G401 (cell line): ENCODE measurements around the gene PDZD2. TPM values are rescaled to one million over a fixed set of nuclear protein-coding genes. Genes with fewer than 3 reads are reported as not detected.
"Not testable (repeated sequence)": the region's sequence is repeated elsewhere in the genome, so short reads cannot be mapped to it uniquely, and the experiment has no call there.

ENCODE experiments used
- DNase-seq: peaks from one replicate; pipeline ENCODE4 v3.0.0-alpha.2; 2015; ENCODE audit warnings: low spot score
- in situ Hi-C: cut with HindIII; loops from 2 replicates; pipeline ENCODE4 v1.10.0; 2016; ENCODE audit warnings: low sequenced_read_pairs, mixed read lengths
- total RNA-seq: library from RNA; depleted of rRNA; stranded (reverse); fragments of >200 nt; shearing (Covaris generic); gene quantifications from 2 replicates; pipeline ENCODE4 v1.2.3, GENCODE V29; 2014

The PDZD2 gene
- total RNA-seq, 1 experiment from 2014 or later, result 9.3 TPM

DNA sequence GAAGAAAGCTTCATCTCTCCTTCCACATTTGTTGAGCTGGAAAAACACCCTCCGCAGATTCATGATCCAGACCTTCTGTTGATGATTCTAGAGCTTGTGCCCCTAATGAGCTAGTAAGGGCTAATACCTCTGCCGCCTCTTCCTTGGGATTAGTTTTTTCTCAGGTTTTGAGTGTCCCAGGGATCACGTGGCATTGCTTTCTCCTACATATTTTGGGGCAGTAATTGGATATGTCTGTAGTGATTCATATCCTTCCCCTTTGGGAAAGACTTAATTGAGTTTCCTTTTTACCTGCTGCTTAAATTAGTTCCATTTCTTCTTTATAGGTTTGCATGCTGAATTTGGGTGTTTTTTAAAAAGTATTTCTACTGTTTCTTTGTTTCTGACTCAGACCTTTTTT, 391.3 kb downstream of the PDZD2 start:
- in situ Hi-C loops, result no loop called here
- no peak for DNase-seq

- DNase-seq, result no peak
- in situ Hi-C loops, result no loop called here
Observed at GRCh38 chr5:32030686-32031085, 391.8 kb downstream of the PDZD2 start.

DNA sequence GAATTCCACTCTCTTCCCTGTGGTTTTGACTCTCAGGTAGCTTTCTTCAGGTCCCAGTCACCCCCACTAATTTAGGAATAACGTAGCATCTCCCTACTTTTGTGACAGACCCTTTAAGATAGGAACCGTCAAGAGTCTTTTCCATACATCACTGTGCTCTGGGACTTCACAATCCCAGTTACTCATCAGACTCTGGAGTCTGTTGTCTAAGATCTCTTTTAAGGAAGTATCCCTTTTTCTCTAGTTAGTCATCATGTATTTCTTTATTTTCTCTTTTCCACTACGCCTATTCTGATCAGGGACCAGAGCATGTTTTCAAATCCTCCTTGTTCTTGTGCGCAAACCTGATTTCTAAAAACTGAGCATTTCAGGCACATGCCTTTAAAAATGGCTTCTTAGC, 392.2 kb downstream of the PDZD2 start:
- no peak for DNase-seq
- in situ Hi-C loops, result no loop called here

DNA sequence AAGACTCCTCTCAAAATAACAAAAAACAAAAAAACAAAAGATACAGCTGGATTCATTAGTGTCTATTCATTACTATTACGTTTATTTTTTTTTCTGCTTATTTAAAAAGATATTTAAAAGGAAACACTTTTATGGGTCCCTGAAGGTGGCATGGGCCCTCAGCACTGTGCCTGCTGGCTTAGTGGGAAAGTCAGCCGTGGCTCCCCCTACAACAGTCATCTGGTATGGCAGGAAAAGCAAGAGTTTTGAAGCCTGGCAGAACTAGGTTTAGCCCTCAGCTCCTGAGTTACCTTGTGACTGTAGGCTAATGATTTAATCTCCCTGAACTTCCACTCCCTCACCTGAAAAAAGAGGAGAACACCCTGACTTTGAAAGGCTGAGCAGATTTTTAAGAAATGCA, 399.6 kb downstream of the PDZD2 start:
- no peak for DNase-seq
- in situ Hi-C loops, result no loop called here

- in situ Hi-C loops, DNase-seq: not testable (repeated sequence)
Observed at GRCh38 chr5:32039133-32039532, 400.2 kb downstream of the PDZD2 start.

GRCh38 chr5:32039601-32040000, 400.7 kb downstream of the PDZD2 start:
- DNase-seq, in situ Hi-C loops: not testable (repeated sequence)

GRCh38 chr5:32040181-32040695, 401.3 kb downstream of the PDZD2 start:
- in situ Hi-C loops, DNase-seq: not testable (repeated sequence)

DNA sequence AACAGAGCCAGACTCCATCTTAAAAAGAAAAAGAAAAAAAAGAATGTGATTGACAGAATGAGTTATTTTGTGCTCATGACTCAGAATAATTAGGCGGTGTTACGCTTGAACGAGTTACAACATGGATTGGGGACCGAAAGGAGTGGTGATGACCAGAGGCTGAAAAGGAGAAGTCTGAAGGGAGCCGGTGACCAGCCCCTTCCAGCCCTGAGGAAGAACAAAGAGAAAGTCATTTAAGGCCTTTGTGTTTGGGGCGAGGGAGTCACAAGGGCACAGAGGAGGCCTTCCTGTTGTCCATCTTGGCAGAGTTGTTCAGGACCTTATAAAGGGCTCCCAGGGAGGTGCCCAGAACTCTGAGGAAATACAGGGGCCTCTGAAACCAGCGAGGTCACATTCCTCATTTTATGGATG, 403.6 kb downstream of the PDZD2 start:
- in situ Hi-C loops, result no loop called here
- no peak for DNase-seq

- in situ Hi-C loops, result no loop called here
Observed at GRCh38 chr5:32043105-32043504, 404.2 kb downstream of the PDZD2 start.

DNA sequence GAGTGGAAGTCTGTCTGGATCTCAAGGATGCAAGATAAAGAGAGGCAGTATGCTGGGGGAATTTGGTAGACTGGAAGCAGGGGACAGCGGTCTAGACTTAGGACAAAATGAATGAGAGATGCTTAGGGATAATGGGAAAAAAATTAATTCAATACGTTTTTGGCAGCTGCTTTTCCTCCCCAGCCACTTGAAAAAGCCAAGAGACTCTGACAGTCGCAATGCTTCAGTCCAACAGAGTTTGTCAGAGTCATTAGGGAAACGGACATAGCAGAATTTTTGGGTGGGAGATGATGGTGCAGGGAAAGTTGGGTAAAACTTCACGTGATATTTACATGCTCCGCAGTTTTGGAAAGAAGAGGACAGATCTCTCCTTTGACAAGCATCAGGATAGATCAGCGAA, 405.5 kb downstream of the PDZD2 start:
- in situ Hi-C loops, result no loop called here
- DNase-seq, result no peak

More at GRCh38 chr5:32043105-32043504, 404.2 kb downstream of the PDZD2 start:
- DNase-seq, result no peak

- in situ Hi-C loops, result no loop called here
- DNase-seq, result no peak
Observed at GRCh38 chr5:32044939-32045338, 406.0 kb downstream of the PDZD2 start.

DNA sequence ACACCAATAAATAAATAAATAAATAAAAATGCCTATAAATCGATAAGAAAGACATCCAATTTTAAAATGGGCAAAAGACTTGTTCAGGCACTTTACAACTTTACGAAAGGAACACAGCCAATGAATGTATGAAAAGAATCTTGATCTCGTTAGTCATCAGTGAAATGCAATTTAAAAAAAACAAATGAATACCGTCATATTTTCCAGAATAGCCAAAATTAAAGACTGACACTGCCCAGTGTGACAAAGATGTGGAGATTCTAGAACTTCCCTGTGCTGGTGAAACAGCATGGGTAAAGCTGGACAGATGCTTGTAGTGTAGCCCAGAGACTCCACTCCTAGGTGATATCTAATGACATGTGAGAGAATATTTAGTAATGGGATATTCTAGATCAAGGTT, 408.1 kb downstream of the PDZD2 start:
- in situ Hi-C loops, result no loop called here
- DNase-seq, result no peak

- in situ Hi-C loops, result no loop called here
- DNase-seq, result no peak
Observed at GRCh38 chr5:32051796-32052195, 412.9 kb downstream of the PDZD2 start.

DNA sequence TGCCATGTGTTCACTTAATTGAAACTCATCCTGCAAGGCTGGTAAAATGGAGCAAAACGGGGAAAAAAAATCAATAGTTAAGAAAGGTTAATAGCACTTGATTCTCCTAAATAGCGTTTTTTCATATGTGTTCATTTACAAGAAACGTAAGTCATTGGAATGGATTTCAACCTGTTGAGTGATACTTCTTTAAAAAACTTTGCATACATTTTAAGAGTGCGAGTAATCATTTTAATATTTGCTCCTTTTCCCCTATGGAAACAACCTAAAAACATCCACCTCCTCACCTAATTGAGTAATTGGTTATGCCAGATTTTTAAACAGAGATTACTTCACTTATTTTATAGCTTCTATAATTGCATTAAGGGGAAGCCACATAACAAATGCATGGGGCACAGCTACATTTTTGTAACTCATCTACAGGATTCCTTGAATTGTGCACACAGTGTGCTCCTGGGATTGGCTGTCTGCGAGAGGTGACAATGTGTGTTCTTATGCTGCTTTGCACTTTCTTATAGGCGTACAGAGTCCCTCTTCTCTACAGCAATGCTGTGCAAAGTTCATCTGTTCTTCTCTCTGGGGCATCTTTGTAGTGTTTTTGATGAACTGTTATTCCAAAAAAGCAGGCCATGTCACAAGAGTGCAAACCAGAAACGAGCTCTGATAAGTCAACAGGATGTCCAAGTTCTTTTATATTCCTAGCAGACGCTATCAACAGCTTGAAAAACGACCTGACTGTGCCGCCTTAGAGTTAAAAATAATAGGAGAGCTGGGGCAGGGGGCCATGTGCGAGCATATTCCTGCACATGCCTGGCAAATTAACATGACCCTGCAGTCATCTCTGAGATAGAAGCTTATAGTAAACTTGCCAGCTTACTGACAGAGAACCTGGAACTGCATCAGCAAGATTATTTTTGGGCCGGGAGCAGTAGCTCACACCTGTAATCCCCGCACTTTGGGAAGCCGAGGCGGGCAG, 417.2 kb downstream of the PDZD2 start:
- in situ Hi-C loops, result loop anchor here (5.0 kb wide), 1 partner anchor 54 kb away; no protein-coding TSS in a partner anchor
- no peak for DNase-seq

DNA sequence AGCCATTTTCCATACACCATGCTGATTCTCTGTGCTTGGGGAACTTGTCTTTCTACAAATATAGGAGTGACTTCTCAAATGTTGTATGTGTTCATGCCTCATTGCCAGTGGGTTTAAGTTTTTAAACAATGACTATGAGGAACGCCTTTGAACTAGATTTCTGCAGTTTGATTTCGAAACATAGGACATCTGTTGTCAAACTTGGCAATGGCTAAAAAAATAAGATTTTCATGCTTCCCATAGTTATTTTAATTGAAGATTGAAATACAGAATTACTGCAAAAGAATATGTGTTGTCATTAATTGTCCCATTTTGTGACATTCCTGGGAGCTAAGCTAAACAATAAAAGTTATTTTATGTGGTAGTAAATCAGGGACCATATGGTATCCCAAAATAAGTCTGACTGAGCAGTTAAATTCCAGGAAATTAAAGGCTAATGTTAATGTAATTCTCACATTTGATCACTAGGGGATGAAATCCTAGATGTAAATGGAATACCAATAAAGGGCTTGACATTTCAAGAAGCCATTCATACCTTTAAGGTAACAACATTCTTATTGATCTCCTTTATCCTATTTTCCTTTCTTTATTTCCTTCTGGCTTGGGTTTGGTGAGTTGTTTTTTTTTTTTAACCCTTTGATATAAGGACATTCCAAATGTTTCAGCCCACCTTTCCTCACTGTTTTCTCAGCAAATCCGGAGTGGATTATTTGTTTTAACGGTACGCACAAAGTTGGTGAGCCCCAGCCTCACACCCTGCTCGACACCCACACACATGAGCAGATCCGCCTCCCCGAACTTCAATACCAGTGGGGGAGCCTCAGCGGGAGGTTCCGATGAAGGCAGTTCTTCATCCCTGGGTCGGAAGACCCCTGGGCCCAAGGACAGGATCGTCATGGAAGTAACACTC, 418.5 kb downstream of the PDZD2 start:
- no peak for DNase-seq
- in situ Hi-C loops, result loop anchor here (5.0 kb wide), 1 partner anchor 55 kb away; no protein-coding TSS in a partner anchor

DNA sequence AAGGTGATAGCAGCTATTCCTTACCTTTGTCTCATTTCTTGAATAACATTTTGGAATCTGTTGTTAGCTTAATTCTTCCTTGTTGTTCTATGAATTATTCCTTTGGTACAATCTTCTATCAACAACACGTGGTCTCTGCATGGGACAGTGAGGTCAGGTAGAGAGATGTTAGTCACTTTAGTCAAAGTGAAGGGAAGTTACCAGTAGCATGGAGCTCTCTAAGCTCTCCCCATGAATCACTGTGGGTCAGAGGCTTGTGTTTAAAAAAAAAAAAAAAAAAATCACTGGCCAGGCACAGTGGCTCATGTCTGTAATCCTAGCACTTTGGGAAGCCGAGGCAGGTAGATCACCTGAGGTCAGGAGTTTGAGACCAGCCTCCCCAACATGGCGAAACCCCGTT, 419.2 kb downstream of the PDZD2 start:
- no peak for DNase-seq
- in situ Hi-C loops, result loop anchor here (5.0 kb wide), 1 partner anchor 56 kb away; no protein-coding TSS in a partner anchor

DNA sequence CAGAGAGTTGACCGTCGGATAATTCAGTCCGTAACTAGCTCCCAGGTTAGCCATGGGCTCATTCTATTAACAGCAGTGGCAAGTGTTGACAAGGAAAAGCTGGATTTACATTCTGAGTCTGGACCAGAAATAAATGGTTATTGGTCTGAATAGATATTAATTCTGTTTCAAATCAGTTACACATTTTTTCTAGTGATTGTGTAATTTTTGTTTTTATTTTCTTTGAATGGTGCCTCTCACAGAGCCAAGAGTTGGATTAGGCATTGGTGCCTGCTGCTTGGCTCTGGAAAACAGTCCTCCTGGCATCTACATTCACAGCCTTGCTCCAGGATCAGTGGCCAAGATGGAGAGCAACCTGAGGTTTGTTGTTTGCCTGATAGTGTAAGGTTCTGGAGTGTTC, 420.1 kb downstream of the PDZD2 start:
- no peak for DNase-seq
- in situ Hi-C loops, result loop anchor here (5.0 kb wide), 1 partner anchor 57 kb away; no protein-coding TSS in a partner anchor

DNA sequence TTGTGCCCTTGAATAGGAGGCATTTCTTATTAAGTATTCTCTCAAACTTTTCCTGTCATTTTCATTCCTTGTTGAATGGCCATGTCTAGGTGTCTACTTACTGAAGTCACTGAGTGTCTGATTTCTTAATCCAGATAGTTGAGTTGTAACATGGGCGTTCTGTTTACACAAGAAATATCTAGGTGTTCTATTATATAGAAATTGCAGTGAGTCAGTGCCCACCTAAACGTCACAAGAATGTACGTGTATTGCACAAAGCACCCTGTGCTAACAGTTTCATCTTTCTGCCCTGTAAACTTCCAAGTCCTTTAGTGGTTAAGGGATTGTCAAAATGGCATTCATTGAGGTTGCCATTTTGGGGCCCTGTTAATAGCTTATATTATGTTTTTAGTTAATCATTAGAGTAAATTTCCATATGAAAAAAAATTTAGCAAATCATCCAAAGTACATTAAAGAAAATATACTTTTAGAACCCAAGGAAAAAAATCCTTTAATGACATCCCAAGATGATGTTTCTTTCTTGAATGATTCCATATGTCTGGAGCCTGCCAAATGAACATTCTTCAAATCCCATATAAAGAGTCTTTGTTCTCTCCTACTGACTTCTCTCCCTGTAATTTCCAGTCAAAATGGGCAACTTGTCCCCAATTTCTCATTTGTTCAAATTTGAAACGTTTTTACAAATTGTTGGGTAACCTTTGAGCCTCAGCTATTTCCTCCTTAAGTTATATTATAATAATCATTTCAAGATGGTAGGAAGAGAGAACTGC, 421.0 kb downstream of the PDZD2 start:
- in situ Hi-C loops, result loop anchor here (5.0 kb wide), 1 partner anchor 58 kb away; no protein-coding TSS in a partner anchor
- no peak for DNase-seq

DNA sequence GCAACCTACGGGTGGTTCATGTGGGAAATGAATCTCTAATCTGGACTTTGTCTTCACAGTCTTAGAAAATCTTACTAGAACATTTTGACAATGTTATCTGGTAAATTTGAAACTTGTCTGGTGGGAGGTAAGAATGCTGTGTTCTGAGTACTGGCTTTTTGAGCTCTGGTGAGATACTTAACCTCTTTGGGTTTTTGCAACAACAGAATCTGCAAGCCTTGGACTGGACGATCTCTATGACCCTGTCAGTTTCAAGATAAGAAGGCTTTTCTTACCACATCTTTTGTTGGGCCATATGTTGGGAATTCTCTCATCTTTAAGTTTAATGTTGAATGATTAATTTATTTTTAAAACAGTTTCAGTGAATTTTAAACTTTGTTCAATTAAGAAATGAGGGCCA, 422.3 kb downstream of the PDZD2 start:
- no peak for DNase-seq
- in situ Hi-C loops, result no loop called here
